ENCODE data around the gene AGAP1.

DNA sequence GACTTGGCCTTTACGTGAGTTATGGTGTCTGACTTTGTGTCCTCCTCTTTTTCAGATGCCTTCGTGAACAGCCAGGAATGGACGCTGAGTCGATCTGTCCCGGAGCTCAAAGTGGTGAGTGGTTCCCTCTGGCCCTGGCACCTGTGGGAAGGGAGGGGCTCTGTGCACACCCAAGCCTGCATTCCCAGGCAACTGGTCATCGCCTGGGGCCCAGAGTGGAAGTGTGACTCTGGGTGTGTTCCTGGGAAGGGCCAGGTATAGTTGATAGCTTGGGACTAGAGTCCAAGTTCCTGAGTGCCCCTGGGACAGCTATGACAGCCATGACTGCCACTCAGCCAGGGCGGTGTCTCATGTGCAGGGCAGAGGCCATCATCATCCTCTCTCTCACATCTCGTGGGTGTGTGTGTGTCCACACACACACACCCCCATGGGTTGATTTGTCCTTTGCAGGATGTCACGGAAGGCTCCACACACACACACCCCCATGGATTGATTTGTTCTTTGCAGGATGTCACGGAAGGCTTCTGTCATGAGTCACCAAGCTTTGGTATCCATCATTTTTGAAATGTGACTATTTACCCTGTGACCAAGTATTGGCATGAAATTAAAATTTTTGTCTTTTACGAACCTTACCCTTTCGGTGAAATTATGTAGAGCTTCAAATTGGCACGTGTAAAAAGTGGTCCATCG lies 215.4 kb downstream of the AGAP1 start:
- TF ChIP-seq, protein P1, sequence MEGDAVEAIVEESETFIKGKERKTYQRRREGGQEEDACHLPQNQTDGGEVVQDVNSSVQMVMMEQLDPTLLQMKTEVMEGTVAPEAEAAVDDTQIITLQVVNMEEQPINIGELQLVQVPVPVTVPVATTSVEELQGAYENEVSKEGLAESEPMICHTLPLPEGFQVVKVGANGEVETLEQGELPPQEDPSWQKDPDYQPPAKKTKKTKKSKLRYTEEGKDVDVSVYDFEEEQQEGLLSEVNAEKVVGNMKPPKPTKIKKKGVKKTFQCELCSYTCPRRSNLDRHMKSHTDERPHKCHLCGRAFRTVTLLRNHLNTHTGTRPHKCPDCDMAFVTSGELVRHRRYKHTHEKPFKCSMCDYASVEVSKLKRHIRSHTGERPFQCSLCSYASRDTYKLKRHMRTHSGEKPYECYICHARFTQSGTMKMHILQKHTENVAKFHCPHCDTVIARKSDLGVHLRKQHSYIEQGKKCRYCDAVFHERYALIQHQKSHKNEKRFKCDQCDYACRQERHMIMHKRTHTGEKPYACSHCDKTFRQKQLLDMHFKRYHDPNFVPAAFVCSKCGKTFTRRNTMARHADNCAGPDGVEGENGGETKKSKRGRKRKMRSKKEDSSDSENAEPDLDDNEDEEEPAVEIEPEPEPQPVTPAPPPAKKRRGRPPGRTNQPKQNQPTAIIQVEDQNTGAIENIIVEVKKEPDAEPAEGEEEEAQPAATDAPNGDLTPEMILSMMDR (IDR thresholded peaks at IDR 0.05): no peak
- no peak for TF ChIP-seq POLR2A (IDR thresholded peaks at IDR 0.05)

All from thyroid gland (tissue), 4 donors.